GM23338 (cell line): ENCODE measurements around the gene ULBP1. TPM values are rescaled to one million over a fixed set of nuclear protein-coding genes. Genes with fewer than 3 reads are reported as not detected.
A peak's percentile ranks its signal among the peaks of the same experiment; 100 is the strongest.

Experiments used
- ATAC-seq: fragments of 200-7000 bp; cut with Tn5 transposase; 3 replicates; pipeline ENCODE4 v1.9.1; 2020
- DNase-seq: peaks from one replicate; pipeline ENCODE4 v3.0.0-alpha.2; 2015; ENCODE audit warnings: low spot score
- H2AFZ ChIP-seq: fragments of 200-600 bp; sonication (generic); 2 replicates; pipeline ENCODE4 v1.8.0; 2016; ENCODE audit warnings: antibody characterized with exemption, mild to moderate bottlenecking, moderate library complexity
- H3F3A ChIP-seq: fragments of 200-600 bp; sonication (generic); replicated peaks from 2 replicates; pipeline ENCODE4 v1.8.0; 2017; ENCODE audit warnings: antibody characterized with exemption, mixed run types, low read depth
- H3K27ac ChIP-seq: fragments of 200-600 bp; sonication (generic); 2 replicates; pipeline ENCODE4 v1.6.1; 2016; ENCODE audit warnings: low read depth
- H3K27me3 ChIP-seq: fragments of 200-600 bp; sonication (generic); 2 replicates; pipeline ENCODE4 v1.8.0; 2016; ENCODE audit warnings: mild to moderate bottlenecking, mixed run types, moderate library complexity; ENCODE audit not compliant: insufficient read depth
- H3K36me3 ChIP-seq: fragments of 200-600 bp; sonication (generic); 2 replicates; pipeline ENCODE4 v1.8.0; 2016; ENCODE audit warnings: mild to moderate bottlenecking; ENCODE audit not compliant: insufficient read depth
- H3K4me1 ChIP-seq: fragments of 200-600 bp; sonication (generic); 2 replicates; pipeline ENCODE4 v1.8.0; 2016; ENCODE audit warnings: mild to moderate bottlenecking, moderate library complexity; ENCODE audit not compliant: insufficient read depth
- H3K4me2 ChIP-seq: fragments of 200-600 bp; sonication (generic); 2 replicates; pipeline ENCODE4 v1.7.1; 2017; ENCODE audit warnings: mixed run types
- H3K4me3 ChIP-seq: fragments of 200-600 bp; sonication (generic); 2 replicates; pipeline ENCODE4 v1.6.1; 2016; ENCODE audit warnings: mixed run types
- H3K79me2 ChIP-seq: fragments of 200-600 bp; sonication (generic); replicated peaks from 2 replicates; pipeline ENCODE4 v1.8.0; 2017; ENCODE audit warnings: mild to moderate bottlenecking; ENCODE audit not compliant: insufficient read depth
- H3K9me2 ChIP-seq: fragments of 200-600 bp; sonication (generic); 2 replicates; pipeline ENCODE4 v1.8.0; 2017; ENCODE audit not compliant: insufficient read depth
- H4K20me1 ChIP-seq: fragments of 200-600 bp; sonication (generic); replicated peaks from 2 replicates; pipeline ENCODE4 v1.8.0; 2017; ENCODE audit warnings: mild to moderate bottlenecking; ENCODE audit not compliant: insufficient read depth
- H3K27ac Mint-ChIP-seq: 2 replicates; pipeline ENCODE4 v1.8.0; 2020; ENCODE audit warnings: inconsistent platforms, mild to moderate bottlenecking, moderate library complexity, mixed read lengths
- H3K27me3 Mint-ChIP-seq: 3 replicates; pipeline ENCODE4 v1.8.0; 2022; ENCODE audit warnings: low read depth, mild to moderate bottlenecking, moderate library complexity, mixed read lengths, inconsistent platforms; ENCODE audit not compliant: insufficient read depth, poor library complexity
- H3K36me3 Mint-ChIP-seq: 3 replicates; pipeline ENCODE4 v1.8.0; 2021; ENCODE audit warnings: low read depth, mild to moderate bottlenecking, inconsistent platforms, moderate library complexity, mixed read lengths
- H3K4me1 Mint-ChIP-seq: 3 replicates; pipeline ENCODE4 v1.8.0; 2020; ENCODE audit warnings: mild to moderate bottlenecking, inconsistent platforms, mixed read lengths
- H3K4me3 Mint-ChIP-seq: 3 replicates; pipeline ENCODE4 v1.8.0; 2021; ENCODE audit warnings: moderate library complexity, mild to moderate bottlenecking, inconsistent platforms, mixed read lengths
- H3K9me3 Mint-ChIP-seq: 3 replicates; pipeline ENCODE4 v1.8.0; 2020; ENCODE audit warnings: moderate library complexity, mild to moderate bottlenecking, inconsistent platforms, mixed read lengths
- CREB1 ChIP-seq: fragments of 250-450 bp; sonication (Bioruptor Pico); IDR thresholded peaks from 2 replicates; pipeline ENCODE4 v1.5.0; 2020; ENCODE audit warnings: low read depth, mild to moderate bottlenecking, moderate library complexity
- CTCF ChIP-seq, 2 experiments: fragments of 200-600 bp in 1 of 2; sonication (generic) in 1 of 2; conservative IDR thresholded peaks; 2 replicates each; pipeline versions ENCODE4 v1.5.1 to v1.6.1; 2016 to 2017; ENCODE audit warnings: antibody characterized with exemption in 2 of 2, low read depth in 2 of 2, mild to moderate bottlenecking in 2 of 2, moderate library complexity in 1 of 2
- EZH2 ChIP-seq: fragments of 200-600 bp; sonication (generic); IDR thresholded peaks from one replicate; pipeline ENCODE4 v1.8.0; 2017; ENCODE audit warnings: antibody characterized with exemption, mild to moderate bottlenecking, low read depth; ENCODE audit not compliant: unreplicated experiment
- EZH2phosphoT487 ChIP-seq: fragments of 200-600 bp; sonication (generic); IDR thresholded peaks from one replicate; pipeline ENCODE4 v1.8.1; 2018; ENCODE audit warnings: antibody characterized with exemption; ENCODE audit not compliant: unreplicated experiment
- JUNB ChIP-seq: IDR thresholded peaks from one replicate; pipeline ENCODE4 v1.6.1; 2016; ENCODE audit warnings: antibody characterized with exemption; ENCODE audit not compliant: unreplicated experiment
- NANOG ChIP-seq: IDR thresholded peaks from 2 replicates; pipeline ENCODE4 v1.6.1; 2016; ENCODE audit warnings: antibody characterized with exemption, borderline replicate concordance
- POLR2AphosphoS5 ChIP-seq: IDR thresholded peaks from 2 replicates; pipeline ENCODE4 v1.6.1; 2016; ENCODE audit warnings: antibody characterized with exemption, low read depth
- REST ChIP-seq: IDR thresholded peaks from one replicate; pipeline ENCODE4 v1.6.1; 2018; ENCODE audit warnings: antibody characterized with exemption; ENCODE audit not compliant: unreplicated experiment
- STAT1 ChIP-seq: IDR thresholded peaks from one replicate; pipeline ENCODE4 v1.6.1; 2016; ENCODE audit warnings: antibody characterized with exemption; ENCODE audit not compliant: unreplicated experiment
- ZNF114 ChIP-seq: fragments of 250-450 bp; sonication (Bioruptor Pico); IDR thresholded peaks from 2 replicates; pipeline ENCODE4 v1.5.0; 2020; ENCODE audit warnings: mild to moderate bottlenecking, moderate library complexity
- ZNF331 ChIP-seq: fragments of 250-450 bp; sonication (Bioruptor Pico); IDR thresholded peaks from 2 replicates; pipeline ENCODE4 v1.5.0; 2020; ENCODE audit warnings: low read depth, mild to moderate bottlenecking, moderate library complexity
- polyA plus RNA-seq: library from polyadenylated mRNA; unstranded; fragments of >200 nt; fragmentation: Nextera tagmentation; extraction: Ambion mirVana; gene quantifications from 2 replicates; pipeline ENCODE4 v1.2.1, GENCODE V29; 2016
- total RNA-seq: library from RNA; depleted of rRNA; stranded (reverse); fragments of >200 nt; shearing (Covaris generic); gene quantifications from 2 replicates; pipeline ENCODE4 v1.2.3, GENCODE V29; 2014
- TF ChIP-seq, protein P1 (sequence below): fragments of 250-450 bp; sonication (Bioruptor Pico); IDR thresholded peaks from 2 replicates; pipeline ENCODE4 v1.5.0; 2020; ENCODE audit warnings: mild to moderate bottlenecking, moderate library complexity
- TF ChIP-seq, protein P2 (sequence below): IDR thresholded peaks from 2 replicates; pipeline ENCODE4 v1.6.1; 2016; ENCODE audit warnings: antibody characterized with exemption

Gene ULBP1
- total and polyA plus RNA-seq, 2 experiments from 2014 or later, result 0.74 to 1.7 TPM

DNA sequence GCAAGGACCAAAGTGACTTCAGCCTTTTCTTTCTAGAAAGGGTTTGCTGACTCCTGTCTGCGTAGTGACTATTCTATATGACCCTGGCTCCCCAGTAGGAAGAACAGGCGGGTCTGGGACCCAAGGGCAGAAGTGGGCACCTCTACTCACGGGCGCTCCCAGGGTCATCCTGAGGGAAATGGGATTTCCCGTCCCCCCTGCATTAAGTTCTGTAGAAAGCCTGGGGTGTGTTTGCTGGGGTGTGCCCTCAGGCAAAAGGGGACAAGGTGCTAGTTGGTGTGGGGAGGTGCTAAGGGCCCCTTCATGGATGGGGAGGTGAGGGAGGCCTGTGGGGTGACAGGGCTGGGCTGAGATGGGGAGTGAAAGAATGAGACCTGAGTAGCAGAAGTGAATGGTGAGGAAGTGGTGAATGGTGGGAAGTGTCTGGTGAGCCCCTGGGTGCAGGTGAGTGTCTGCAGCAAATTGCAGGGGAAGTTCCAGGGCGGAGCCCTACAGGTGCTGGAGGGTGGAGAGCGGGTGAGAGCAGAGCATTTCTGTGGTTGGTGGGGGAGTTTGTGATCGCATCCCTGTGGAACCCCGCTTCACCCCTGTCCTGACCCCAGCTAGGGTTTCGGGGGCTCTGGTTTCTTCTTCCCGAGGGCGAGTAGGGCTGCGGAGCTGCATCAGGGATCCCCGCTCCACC is 40.5 kb downstream of the ULBP1 start:
- Histone ChIP-seq H3K4me1 (no peaks in the 10 kb centered on the region), H3K79me2 (no peaks in the 10 kb centered on the region), H3F3A (no peaks in the 10 kb centered on the region), H3K9me2 (no peaks in the 10 kb centered on the region), H4K20me1 (no peaks in the 10 kb centered on the region), H3K27ac (no peak overlapping the region), H3K27me3 (peaks cover 67% of the 10 kb centered on the region), H3K36me3 (no peaks in the 10 kb centered on the region), H2AFZ (peak overlapping the region; percentile 95), H3K4me2 (peak overlapping the region; percentile 85), H3K4me3 (peak overlapping the region; percentile 88)
- H3K36me3 Mint-ChIP-seq, result peaks cover 3% of the 10 kb centered on the region; the same call in 1 of the 3 replicates
- H3K9me3 Mint-ChIP-seq, result no peaks in the 10 kb centered on the region; the same call in 2 of the 3 replicates
- DNase-seq, result no peak
- H3K27ac Mint-ChIP-seq, result no peak overlapping the region
- peaks cover 7% of the 10 kb centered on the region for H3K4me1 Mint-ChIP-seq
- H3K27me3 Mint-ChIP-seq, result peaks cover 58% of the 10 kb centered on the region
- peak overlapping the region; percentile 93 for H3K4me3 Mint-ChIP-seq
- peak; percentile 37 for ATAC-seq
- TF ChIP-seq ZNF331, result no peak
- no peak for TF ChIP-seq CTCF (conservative IDR thresholded peaks at IDR 0.05; ENCODE audit: low read depth in 2 of 2)
- TF ChIP-seq, protein P1, sequence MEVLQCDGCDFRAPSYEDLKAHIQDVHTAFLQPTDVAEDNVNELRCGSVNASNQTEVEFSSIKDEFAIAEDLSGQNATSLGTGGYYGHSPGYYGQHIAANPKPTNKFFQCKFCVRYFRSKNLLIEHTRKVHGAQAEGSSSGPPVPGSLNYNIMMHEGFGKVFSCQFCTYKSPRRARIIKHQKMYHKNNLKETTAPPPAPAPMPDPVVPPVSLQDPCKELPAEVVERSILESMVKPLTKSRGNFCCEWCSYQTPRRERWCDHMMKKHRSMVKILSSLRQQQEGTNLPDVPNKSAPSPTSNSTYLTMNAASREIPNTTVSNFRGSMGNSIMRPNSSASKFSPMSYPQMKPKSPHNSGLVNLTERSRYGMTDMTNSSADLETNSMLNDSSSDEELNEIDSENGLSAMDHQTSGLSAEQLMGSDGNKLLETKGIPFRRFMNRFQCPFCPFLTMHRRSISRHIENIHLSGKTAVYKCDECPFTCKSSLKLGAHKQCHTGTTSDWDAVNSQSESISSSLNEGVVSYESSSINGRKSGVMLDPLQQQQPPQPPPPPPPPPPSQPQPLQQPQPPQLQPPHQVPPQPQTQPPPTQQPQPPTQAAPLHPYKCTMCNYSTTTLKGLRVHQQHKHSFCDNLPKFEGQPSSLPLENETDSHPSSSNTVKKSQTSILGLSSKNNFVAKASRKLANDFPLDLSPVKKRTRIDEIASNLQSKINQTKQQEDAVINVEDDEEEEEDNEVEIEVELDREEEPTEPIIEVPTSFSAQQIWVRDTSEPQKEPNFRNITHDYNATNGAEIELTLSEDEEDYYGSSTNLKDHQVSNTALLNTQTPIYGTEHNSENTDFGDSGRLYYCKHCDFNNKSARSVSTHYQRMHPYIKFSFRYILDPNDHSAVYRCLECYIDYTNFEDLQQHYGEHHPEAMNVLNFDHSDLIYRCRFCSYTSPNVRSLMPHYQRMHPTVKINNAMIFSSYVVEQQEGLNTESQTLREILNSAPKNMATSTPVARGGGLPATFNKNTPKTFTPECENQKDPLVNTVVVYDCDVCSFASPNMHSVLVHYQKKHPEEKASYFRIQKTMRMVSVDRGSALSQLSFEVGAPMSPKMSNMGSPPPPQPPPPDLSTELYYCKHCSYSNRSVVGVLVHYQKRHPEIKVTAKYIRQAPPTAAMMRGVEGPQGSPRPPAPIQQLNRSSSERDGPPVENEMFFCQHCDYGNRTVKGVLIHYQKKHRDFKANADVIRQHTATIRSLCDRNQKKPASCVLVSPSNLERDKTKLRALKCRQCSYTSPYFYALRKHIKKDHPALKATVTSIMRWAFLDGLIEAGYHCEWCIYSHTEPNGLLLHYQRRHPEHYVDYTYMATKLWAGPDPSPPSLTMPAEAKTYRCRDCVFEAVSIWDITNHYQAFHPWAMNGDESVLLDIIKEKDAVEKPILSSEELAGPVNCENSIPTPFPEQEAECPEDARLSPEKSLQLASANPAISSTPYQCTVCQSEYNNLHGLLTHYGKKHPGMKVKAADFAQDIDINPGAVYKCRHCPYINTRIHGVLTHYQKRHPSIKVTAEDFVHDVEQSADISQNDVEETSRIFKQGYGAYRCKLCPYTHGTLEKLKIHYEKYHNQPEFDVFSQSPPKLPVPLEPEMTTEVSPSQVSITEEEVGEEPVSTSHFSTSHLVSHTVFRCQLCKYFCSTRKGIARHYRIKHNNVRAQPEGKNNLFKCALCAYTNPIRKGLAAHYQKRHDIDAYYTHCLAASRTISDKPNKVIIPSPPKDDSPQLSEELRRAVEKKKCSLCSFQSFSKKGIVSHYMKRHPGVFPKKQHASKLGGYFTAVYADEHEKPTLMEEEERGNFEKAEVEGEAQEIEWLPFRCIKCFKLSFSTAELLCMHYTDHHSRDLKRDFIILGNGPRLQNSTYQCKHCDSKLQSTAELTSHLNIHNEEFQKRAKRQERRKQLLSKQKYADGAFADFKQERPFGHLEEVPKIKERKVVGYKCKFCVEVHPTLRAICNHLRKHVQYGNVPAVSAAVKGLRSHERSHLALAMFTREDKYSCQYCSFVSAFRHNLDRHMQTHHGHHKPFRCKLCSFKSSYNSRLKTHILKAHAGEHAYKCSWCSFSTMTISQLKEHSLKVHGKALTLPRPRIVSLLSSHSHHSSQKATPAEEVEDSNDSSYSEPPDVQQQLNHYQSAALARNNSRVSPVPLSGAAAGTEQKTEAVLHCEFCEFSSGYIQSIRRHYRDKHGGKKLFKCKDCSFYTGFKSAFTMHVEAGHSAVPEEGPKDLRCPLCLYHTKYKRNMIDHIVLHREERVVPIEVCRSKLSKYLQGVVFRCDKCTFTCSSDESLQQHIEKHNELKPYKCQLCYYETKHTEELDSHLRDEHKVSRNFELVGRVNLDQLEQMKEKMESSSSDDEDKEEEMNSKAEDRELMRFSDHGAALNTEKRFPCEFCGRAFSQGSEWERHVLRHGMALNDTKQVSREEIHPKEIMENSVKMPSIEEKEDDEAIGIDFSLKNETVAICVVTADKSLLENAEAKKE (CRISPR knock-in tag), result no peak
- no peak for TF ChIP-seq JUNB
- no peak for TF ChIP-seq REST
- TF ChIP-seq NANOG, result no peak
- TF ChIP-seq, protein P2, sequence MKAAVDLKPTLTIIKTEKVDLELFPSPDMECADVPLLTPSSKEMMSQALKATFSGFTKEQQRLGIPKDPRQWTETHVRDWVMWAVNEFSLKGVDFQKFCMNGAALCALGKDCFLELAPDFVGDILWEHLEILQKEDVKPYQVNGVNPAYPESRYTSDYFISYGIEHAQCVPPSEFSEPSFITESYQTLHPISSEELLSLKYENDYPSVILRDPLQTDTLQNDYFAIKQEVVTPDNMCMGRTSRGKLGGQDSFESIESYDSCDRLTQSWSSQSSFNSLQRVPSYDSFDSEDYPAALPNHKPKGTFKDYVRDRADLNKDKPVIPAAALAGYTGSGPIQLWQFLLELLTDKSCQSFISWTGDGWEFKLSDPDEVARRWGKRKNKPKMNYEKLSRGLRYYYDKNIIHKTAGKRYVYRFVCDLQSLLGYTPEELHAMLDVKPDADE, result no peak
- TF ChIP-seq EZH2, result no peak
- TF ChIP-seq POLR2AphosphoS5, result no peak
- no peak for TF ChIP-seq CREB1
- no peak for TF ChIP-seq STAT1
- TF ChIP-seq EZH2phosphoT487, result no peak
- no peak for TF ChIP-seq ZNF114 (CRISPR knock-in tag)
